HepG2 (cell line): ENCODE measurements around the gene PRUNE1. TPM values are rescaled to one million over a fixed set of nuclear protein-coding genes. Genes with fewer than 3 reads are reported as not detected.

Experiments
- BCL6 ChIP-seq: IDR thresholded peaks from 2 replicates; pipeline ENCODE4 v1.6.1; 2016; ENCODE audit warnings: missing genetic modification reagents, missing compliant biosample characterization
- CCDC6 ChIP-seq: sonication (generic); formaldehyde crosslinking; IDR thresholded peaks from 2 replicates; pipeline ENCODE4 v1.8.1; 2022; ENCODE audit warnings: mild to moderate bottlenecking, missing genetic modification reagents, moderate library complexity
- DNMT3B ChIP-seq: conservative IDR thresholded peaks from 2 replicates; pipeline ENCODE4 v1.6.1; 2016; ENCODE audit warnings: missing biosample characterization, control low read depth
- ETV6 ChIP-seq: sonication (generic); formaldehyde crosslinking; conservative IDR thresholded peaks from 2 replicates; pipeline ENCODE4 v1.4.0; 2020; ENCODE audit warnings: missing genetic modification reagents
- HNRNPUL1 ChIP-seq: fragments of 200-400 bp; formaldehyde crosslinking; IDR thresholded peaks from 2 replicates; pipeline ENCODE4 v1.6.1; 2017; ENCODE audit warnings: low read depth, mild to moderate bottlenecking, low read length, moderate library complexity
- KDM6A ChIP-seq: IDR thresholded peaks from 2 replicates; pipeline ENCODE4 v1.6.1; 2016; ENCODE audit warnings: low read depth
- NFYC ChIP-seq: IDR thresholded peaks from 2 replicates; pipeline ENCODE4 v1.6.1; 2016; ENCODE audit warnings: missing genetic modification reagents, missing compliant biosample characterization
- SALL1 ChIP-seq: sonication (generic); formaldehyde crosslinking; IDR thresholded peaks from 2 replicates; pipeline ENCODE4 v1.8.0; 2022; ENCODE audit warnings: mild to moderate bottlenecking, missing genetic modification reagents
- SIN3A ChIP-seq: IDR thresholded peaks from 2 replicates; pipeline ENCODE4 v1.6.1; 2011; ENCODE audit warnings: low read depth, mild to moderate bottlenecking, control low read depth, low read length, borderline replicate concordance
- SP1 ChIP-seq, 2 experiments: fragments of 450-650 bp in 1 of 2; sonication (generic) in 1 of 2; formaldehyde crosslinking in 1 of 2; IDR thresholded peaks; 2 replicates each; pipeline versions ENCODE4 v1.4.0 to v1.6.1; 2016 to 2020; ENCODE audit warnings: missing genetic modification reagents in 1 of 2
- TAF1 ChIP-seq: sonication (generic); formaldehyde crosslinking; IDR thresholded peaks from 2 replicates; pipeline ENCODE4 v1.4.0; 2020; ENCODE audit warnings: missing genetic modification reagents
- TGIF2 ChIP-seq: IDR thresholded peaks from 2 replicates; pipeline ENCODE4 v1.6.1; 2016; ENCODE audit warnings: control low read depth, missing compliant biosample characterization
- ZFY ChIP-seq: sonication (generic); formaldehyde crosslinking; IDR thresholded peaks from 2 replicates; pipeline ENCODE4 v1.4.0; 2020; ENCODE audit warnings: missing genetic modification reagents
- ZNF260 ChIP-seq: sonication (generic); formaldehyde crosslinking; IDR thresholded peaks from 2 replicates; pipeline ENCODE4 v1.4.0; 2020; ENCODE audit warnings: missing genetic modification reagents, low read depth, mild to moderate bottlenecking, borderline replicate concordance
- ZNF292 ChIP-seq: sonication (generic); formaldehyde crosslinking; IDR thresholded peaks from 2 replicates; pipeline ENCODE4 v1.8.1; 2022; ENCODE audit warnings: mild to moderate bottlenecking, low read depth, missing genetic modification reagents, borderline replicate concordance
- ZNF614 ChIP-seq: IDR thresholded peaks from 2 replicates; pipeline ENCODE4 v1.6.1; 2018; ENCODE audit warnings: missing biosample characterization, missing genetic modification reagents, inconsistent platforms, borderline replicate concordance
- ZNF678 ChIP-seq: sonication (generic); formaldehyde crosslinking; IDR thresholded peaks from 2 replicates; pipeline ENCODE4 v1.4.0; 2020; ENCODE audit warnings: mild to moderate bottlenecking, missing genetic modification reagents
- ZSCAN29 ChIP-seq: sonication (generic); formaldehyde crosslinking; conservative IDR thresholded peaks from 2 replicates; pipeline ENCODE4 v1.4.0; 2020; ENCODE audit warnings: mild to moderate bottlenecking, missing genetic modification reagents
- polyA plus RNA-seq, 8 experiments: library from polyadenylated mRNA; depleted of rRNA in 3 of 8; stranded (reverse) in 7 of 8; unstranded in 1 of 8; fragments of >200 nt; fragmentation: Illumina TruSeq in 4 of 8; extraction: Trizol in 4 of 8; gene quantifications; 2 replicates each; pipeline versions ENCODE4 v1.2.1 to v1.2.3, GENCODE V29; 2011 to 2016; ENCODE audit warnings: low read depth in 4 of 8, missing spikeins in 1 of 8, mixed read lengths in 1 of 8; ENCODE audit not compliant: insufficient read depth in 1 of 8
- total RNA-seq, 5 experiments: library from RNA; depleted of rRNA; stranded (reverse); fragments of >200 nt; fragmentation: Illumina TruSeq; extraction: Trizol; gene quantifications; 2 replicates each; pipeline ENCODE4 v1.2.3, GENCODE V29; 2016; ENCODE audit warnings: low read depth in 1 of 5
- TF ChIP-seq, protein P1 (sequence below): sonication (generic); formaldehyde crosslinking; IDR thresholded peaks from 2 replicates; pipeline ENCODE4 v1.5.1; 2020; ENCODE audit warnings: missing genetic modification reagents, mild to moderate bottlenecking, borderline replicate concordance
- TF ChIP-seq, protein P2 (sequence below): sonication (generic); formaldehyde crosslinking; IDR thresholded peaks from 2 replicates; pipeline ENCODE4 v1.8.0; 2022; ENCODE audit warnings: missing genetic modification reagents, mild to moderate bottlenecking, borderline replicate concordance
- TF ChIP-seq, protein P3 (sequence below): IDR thresholded peaks from 2 replicates; pipeline ENCODE4 v1.6.1; 2012; ENCODE audit warnings: inconsistent platforms
- TF ChIP-seq, protein P4 (sequence below): sonication (generic); formaldehyde crosslinking; IDR thresholded peaks from 2 replicates; pipeline ENCODE4 v1.4.0; 2020; ENCODE audit warnings: mild to moderate bottlenecking, missing genetic modification reagents, borderline replicate concordance

PRUNE1 gene
- total and polyA plus RNA-seq, 2 of the 13 experiments (the other 11 are each of a cell fraction or from before 2014, with no cell fraction given), result 19.0 to 31.9 TPM

DNA sequence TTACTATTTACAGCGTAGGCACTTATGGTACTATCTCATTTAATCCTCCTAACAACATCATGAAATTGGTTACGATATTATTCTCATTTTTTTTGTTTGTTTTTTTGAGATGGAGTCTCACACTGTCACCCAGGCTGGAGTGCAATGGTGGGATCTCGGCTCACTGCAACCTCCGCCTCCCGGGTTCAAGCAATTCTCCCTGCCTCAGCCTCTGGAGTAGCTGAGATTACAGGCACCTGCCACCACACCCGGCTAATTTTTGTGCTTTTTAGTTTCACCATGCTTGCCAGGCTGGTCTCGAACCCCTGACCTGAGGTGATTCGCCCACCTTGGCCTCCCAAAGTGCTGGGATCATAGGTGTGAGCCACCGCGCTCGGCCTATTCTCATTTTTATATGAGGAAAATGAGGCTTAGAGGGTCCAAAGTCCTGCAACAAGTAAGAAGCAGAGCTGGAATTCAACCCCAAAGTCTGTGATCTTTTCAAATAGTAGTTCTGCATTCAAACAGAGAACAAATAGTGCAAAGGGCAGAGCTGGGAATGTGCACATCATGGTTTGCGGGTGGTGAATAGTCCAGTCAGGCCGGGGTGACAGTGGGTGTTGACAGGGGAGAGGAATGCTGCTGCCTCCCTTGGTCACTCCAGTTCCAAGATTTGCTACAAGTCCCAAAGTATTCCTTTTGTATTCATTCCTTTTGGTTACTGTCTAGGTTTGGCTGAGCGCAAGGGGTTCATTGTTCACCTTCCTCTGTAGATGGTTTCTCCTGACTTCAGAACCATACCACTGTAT lies 4.6 kb downstream of the PRUNE1 start (continued):
- TF ChIP-seq, protein P1, sequence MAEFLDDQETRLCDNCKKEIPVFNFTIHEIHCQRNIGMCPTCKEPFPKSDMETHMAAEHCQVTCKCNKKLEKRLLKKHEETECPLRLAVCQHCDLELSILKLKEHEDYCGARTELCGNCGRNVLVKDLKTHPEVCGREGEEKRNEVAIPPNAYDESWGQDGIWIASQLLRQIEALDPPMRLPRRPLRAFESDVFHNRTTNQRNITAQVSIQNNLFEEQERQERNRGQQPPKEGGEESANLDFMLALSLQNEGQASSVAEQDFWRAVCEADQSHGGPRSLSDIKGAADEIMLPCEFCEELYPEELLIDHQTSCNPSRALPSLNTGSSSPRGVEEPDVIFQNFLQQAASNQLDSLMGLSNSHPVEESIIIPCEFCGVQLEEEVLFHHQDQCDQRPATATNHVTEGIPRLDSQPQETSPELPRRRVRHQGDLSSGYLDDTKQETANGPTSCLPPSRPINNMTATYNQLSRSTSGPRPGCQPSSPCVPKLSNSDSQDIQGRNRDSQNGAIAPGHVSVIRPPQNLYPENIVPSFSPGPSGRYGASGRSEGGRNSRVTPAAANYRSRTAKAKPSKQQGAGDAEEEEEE (CRISPR knock-in tag), result no peak
- TF ChIP-seq, protein P2, sequence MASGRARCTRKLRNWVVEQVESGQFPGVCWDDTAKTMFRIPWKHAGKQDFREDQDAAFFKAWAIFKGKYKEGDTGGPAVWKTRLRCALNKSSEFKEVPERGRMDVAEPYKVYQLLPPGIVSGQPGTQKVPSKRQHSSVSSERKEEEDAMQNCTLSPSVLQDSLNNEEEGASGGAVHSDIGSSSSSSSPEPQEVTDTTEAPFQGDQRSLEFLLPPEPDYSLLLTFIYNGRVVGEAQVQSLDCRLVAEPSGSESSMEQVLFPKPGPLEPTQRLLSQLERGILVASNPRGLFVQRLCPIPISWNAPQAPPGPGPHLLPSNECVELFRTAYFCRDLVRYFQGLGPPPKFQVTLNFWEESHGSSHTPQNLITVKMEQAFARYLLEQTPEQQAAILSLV, result no peak
- TF ChIP-seq ZNF260 (CRISPR knock-in tag) (no peak), ZNF292 (CRISPR knock-in tag) (peak; percentile 82), ZNF678 (CRISPR knock-in tag) (0 out of 2 replicates have a peak, but pooled peaks have one; percentile 41), ETV6 (no peak), ZSCAN29 (CRISPR knock-in tag) (no peak; the same call in 1 of the 2 replicates), HNRNPUL1 (no peak), SIN3A (peak; percentile 72; the same call in 1 of the 2 replicates), TGIF2 (CRISPR knock-in tag) (no peak), NFYC (no peak), ZNF614 (peak; percentile 34; the same call in 1 of the 2 replicates), SALL1 (CRISPR knock-in tag) (peak; percentile 94), BCL6 (CRISPR knock-in tag) (peak; percentile 54), SP1 (IDR thresholded peaks at IDR 0.05) (no peak), SP1 (CRISPR knock-in tag; IDR thresholded peaks at IDR 0.05) (no peak), ZFY (CRISPR knock-in tag) (peak; percentile 45; the same call in 1 of the 2 replicates), KDM6A (peak; percentile 98), DNMT3B (CRISPR knock-in tag) (no peak), TAF1 (CRISPR knock-in tag) (peak; percentile 47; the same call in 1 of the 2 replicates), CCDC6 (CRISPR knock-in tag) (no peak; the same call in 1 of the 2 replicates)
- TF ChIP-seq, protein P3, sequence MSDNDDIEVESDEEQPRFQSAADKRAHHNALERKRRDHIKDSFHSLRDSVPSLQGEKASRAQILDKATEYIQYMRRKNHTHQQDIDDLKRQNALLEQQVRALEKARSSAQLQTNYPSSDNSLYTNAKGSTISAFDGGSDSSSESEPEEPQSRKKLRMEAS, result no peak; the same call in 1 of the 2 replicates
- TF ChIP-seq, protein P4, sequence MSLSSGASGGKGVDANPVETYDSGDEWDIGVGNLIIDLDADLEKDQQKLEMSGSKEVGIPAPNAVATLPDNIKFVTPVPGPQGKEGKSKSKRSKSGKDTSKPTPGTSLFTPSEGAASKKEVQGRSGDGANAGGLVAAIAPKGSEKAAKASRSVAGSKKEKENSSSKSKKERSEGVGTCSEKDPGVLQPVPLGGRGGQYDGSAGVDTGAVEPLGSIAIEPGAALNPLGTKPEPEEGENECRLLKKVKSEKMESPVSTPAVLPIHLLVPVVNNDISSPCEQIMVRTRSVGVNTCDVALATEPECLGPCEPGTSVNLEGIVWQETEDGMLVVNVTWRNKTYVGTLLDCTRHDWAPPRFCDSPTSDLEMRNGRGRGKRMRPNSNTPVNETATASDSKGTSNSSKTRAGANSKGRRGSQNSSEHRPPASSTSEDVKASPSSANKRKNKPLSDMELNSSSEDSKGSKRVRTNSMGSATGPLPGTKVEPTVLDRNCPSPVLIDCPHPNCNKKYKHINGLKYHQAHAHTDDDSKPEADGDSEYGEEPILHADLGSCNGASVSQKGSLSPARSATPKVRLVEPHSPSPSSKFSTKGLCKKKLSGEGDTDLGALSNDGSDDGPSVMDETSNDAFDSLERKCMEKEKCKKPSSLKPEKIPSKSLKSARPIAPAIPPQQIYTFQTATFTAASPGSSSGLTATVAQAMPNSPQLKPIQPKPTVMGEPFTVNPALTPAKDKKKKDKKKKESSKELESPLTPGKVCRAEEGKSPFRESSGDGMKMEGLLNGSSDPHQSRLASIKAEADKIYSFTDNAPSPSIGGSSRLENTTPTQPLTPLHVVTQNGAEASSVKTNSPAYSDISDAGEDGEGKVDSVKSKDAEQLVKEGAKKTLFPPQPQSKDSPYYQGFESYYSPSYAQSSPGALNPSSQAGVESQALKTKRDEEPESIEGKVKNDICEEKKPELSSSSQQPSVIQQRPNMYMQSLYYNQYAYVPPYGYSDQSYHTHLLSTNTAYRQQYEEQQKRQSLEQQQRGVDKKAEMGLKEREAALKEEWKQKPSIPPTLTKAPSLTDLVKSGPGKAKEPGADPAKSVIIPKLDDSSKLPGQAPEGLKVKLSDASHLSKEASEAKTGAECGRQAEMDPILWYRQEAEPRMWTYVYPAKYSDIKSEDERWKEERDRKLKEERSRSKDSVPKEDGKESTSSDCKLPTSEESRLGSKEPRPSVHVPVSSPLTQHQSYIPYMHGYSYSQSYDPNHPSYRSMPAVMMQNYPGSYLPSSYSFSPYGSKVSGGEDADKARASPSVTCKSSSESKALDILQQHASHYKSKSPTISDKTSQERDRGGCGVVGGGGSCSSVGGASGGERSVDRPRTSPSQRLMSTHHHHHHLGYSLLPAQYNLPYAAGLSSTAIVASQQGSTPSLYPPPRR (CRISPR knock-in tag), result peak; percentile 65; the same call in 1 of the 2 replicates
